GM13977 (cell line): Measurements from ENCODE around the gene EIF2AK2.
"Not testable (repeated sequence)": the region's sequence is repeated elsewhere in the genome, so short reads cannot be mapped to it uniquely, and the experiment has no call there.

Experiments used
- DNase-seq: peaks from one replicate; pipeline ENCODE4 v3.0.0; 2012; ENCODE audit warnings: low spot score
- in situ Hi-C: fragments of 300-500 bp; cut with MboI; formaldehyde crosslinking; loops from one replicate; pipeline ENCODE4 v1.12.0; 2022; ENCODE audit warnings: low sequenced_read_pairs, low pct_unique_long_range_greater_than_20kb, mixed read lengths, inconsistent platforms; ENCODE audit not compliant: unreplicated experiment
- TF ChIP-seq, protein P1 (sequence below): IDR thresholded peaks from 2 replicates; pipeline ENCODE4 v1.5.1; 2012; ENCODE audit warnings: mild to moderate bottlenecking, control low read depth; ENCODE audit not compliant: insufficient read depth; ENCODE audit errors: extremely low read depth, missing control alignments

Gene EIF2AK2

DNA sequence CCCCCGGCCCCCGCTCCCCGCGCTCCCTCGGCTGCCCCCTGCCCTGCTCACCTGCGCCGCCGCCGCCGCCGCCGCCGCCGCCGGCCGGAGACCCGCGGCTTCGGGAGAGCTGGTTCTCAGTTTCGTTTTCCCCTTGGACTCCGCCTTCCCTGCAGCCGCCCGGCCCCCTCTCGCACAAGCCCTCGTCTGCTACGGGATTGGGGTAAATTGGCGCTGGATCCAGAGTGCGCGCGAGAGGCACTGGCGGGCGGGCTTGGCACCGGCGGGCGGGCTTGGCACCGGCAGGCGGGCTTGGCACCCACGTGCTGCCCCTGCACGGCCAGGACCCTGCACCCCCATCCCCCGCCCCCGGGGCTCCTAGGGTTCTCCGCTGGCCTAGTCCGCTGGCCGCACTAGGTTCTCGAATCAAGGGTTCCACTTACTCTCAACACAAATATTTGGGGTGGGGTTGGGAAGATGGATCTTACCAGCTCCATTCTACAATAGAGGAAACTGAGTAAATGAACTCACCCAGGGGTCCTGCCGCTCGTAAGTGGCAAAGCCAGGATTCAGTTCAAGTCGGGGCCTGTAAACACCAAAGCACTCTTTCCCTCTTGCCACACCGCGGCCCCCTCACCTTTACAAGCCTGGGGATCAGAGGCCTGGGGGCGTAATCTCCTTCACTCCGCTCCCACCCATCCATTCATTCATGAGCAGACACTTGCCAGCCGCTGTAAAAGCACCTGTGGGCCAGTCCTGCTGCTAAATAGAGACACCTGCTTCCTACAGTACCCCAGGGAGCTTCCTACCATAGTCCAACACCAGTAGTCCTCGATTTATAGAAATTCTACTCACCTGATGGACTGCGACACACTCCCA lies at the start of gene EIF2AK2:
Gene EIF2AK2 (minus strand): TSS at position 124 of the 858 bp plus-strand sequence. CDS start 9,174 bp downstream, outside the sequence.
- TF ChIP-seq, protein P1, sequence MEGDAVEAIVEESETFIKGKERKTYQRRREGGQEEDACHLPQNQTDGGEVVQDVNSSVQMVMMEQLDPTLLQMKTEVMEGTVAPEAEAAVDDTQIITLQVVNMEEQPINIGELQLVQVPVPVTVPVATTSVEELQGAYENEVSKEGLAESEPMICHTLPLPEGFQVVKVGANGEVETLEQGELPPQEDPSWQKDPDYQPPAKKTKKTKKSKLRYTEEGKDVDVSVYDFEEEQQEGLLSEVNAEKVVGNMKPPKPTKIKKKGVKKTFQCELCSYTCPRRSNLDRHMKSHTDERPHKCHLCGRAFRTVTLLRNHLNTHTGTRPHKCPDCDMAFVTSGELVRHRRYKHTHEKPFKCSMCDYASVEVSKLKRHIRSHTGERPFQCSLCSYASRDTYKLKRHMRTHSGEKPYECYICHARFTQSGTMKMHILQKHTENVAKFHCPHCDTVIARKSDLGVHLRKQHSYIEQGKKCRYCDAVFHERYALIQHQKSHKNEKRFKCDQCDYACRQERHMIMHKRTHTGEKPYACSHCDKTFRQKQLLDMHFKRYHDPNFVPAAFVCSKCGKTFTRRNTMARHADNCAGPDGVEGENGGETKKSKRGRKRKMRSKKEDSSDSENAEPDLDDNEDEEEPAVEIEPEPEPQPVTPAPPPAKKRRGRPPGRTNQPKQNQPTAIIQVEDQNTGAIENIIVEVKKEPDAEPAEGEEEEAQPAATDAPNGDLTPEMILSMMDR: no peak
- DNase-seq: peak; percentile 98
- in situ Hi-C loops: loop anchor here (25.0 kb wide), 1 partner anchor 730 kb away; no protein-coding TSS in a partner anchor

DNA sequence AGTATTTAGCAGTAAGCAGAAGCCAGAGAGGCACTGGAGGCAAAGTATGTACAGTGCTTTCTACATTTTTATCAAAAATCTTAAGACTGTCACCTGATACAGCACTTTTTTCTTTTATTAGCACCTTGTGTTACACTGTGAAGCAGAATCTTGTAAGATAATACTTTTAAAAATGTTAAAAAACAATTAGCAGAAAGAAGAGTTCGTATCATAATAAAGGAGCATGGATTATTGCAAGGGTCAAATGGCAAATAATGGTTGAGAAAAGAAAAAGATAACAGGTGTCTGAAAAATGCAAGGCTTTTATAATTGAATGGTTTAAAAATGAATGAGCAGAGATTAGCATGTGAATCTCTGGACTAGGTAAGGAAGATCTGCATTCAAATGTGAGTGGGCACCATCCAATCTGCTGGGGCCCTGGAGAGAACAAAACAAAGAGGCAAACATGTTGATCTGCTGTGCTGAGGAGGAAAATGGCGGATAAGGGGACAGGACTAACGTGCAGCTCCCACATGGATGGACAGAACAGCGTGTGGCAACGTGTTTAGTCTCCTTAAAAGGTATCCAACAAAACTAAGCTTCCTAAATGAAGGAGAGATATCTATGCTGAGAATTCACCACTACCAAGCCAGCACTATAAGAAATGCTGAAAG lies 49.0 kb upstream of the EIF2AK2 start:
- in situ Hi-C loops: no loop called here
- TF ChIP-seq, protein P1: no peak
- no peak for DNase-seq

DNA sequence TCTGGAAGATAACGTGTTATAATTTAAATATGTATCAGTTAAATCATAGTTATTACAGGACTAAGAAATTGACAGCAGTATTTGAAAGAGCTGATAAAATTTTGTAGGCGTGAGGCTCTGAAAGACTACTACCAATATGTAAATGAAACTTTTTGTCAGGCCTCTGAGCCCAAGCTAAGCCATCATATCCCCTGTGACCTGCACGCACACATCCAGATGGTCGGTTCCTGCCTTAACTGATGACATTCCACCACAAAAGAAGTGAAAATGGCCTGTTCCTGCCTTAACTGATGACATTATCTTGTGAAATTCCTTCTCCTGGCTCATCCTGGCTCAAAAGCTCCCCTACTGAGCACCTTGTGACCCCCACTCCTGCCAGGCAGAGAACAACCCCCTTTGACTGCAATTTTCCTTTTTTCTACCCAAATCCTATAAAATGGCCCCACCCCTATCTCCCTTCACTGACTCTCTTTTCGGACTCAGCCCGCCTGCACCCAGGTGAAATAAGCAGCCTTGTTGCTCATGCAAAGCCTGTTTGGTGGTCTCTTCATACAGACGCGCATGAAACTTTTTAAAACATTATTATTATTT lies 48.4 kb upstream of the EIF2AK2 start:
- in situ Hi-C loops, DNase-seq: not testable (repeated sequence)

DNA sequence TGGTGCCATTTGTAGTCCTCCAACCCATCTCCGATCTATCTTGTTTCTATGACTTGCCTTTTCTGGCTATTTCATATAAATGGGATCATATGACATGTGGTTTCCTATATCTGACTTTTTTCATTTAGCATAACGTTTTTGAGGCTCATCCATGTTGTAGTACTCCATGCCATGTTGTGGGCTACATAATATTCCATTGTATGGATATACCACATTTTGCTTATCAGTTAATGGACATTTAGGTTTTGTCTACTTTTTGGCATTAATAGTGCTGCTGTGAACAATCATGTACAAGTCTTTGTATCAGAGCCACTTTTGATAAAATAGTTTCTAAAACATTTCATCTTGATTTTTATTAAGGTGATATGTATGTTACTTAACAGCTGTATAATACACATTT lies 46.9 kb upstream of the EIF2AK2 start:
- DNase-seq: no peak
- in situ Hi-C loops: no loop called here
- TF ChIP-seq, protein P1: no peak

DNA sequence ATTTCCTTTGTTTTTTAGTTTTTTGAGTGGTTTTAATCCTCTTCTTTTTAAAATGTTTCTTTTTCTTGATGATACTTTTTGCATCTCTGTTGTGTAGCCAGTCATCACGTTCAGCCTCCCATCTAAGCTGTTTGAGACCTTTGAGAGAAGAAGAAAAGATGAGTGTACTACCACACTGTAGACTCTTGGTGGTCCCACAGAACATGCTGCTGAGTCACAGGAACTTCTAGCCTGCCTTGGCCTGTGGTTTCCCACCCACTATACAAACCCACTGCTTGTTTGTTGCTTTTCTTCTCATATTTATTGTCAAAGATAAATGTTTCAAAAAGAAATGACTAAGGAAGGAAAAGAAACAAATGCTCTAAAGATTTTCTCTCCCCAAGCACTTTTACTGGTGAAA lies 45.0 kb upstream of the EIF2AK2 start:
- no peak for DNase-seq
- in situ Hi-C loops: no loop called here
- TF ChIP-seq, protein P1: no peak

DNA sequence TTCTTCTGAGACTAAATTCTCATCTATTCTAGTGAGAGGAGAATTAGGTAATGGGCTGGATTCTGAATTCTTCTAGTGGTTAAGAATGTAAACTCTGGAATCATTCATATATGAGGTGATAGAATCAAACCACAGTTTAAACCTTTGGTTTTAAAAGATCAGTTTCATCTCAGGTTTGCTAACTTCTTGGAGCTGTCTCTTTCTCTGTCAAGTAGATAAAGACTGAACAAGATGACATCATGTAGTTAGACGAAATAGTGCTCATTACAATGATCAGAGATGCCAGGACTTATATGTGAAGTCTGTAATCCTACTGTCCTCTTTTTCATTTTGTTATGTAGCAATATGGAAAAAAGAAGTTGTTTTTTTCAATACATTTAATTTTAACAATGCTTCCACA lies 44.4 kb upstream of the EIF2AK2 start:
- TF ChIP-seq, protein P1: no peak
- no peak for DNase-seq
- in situ Hi-C loops: no loop called here

- in situ Hi-C loops: no loop called here
- DNase-seq: no peak
- TF ChIP-seq, protein P1: no peak
Measured at GRCh38 chr2:37198681-37199065, 41.9 kb upstream of the EIF2AK2 start.
